ENCODE data around the gene MKLN1. TPM values are rescaled to one million over a fixed set of nuclear protein-coding genes. Genes with fewer than 3 reads are reported as not detected.

MKLN1 gene
- polyA plus RNA-seq, 1 experiment, result 25.6 TPM

GRCh38 chr7:131431289-131431688 is 103.6 kb downstream of the MKLN1 start:
- POLR2A ChIA-PET, result no interaction called here

GRCh38 chr7:131431756-131432155 is 104.1 kb downstream of the MKLN1 start:
- no peak overlapping the region for H3K4me3 ChIP-seq (ENCODE audit: low read depth, low read length)
- TF ChIP-seq CTCF (IDR thresholded peaks at IDR 0.05; ENCODE audit: insufficient read depth, low read depth, low read length), result no peak
- ChIA-PET POLR2A (no interaction called here), CTCF (interaction anchor here (1.3 kb wide), 1 partner anchor 21 kb away, joined by 3 read pairs; no protein-coding TSS in a partner anchor)
- no peaks in the 10 kb centered on the region for H3K27me3 ChIP-seq (ENCODE audit: control insufficient read depth, insufficient read depth, low read length)
- DNase-seq (ENCODE audit: low read depth), result no peak
- peaks cover 4% of the 10 kb centered on the region; the same call in 1 of the 2 replicates for H3K36me3 ChIP-seq (ENCODE audit: control insufficient read depth, insufficient read depth, low read length)

More at GRCh38 chr7:131431289-131431688, 103.6 kb downstream of the MKLN1 start:
- Histone ChIP-seq H3K36me3 (ENCODE audit: control insufficient read depth, insufficient read depth, low read length) (peaks cover 4% of the 10 kb centered on the region; the same call in 1 of the 2 replicates), H3K27me3 (ENCODE audit: control insufficient read depth, insufficient read depth, low read length) (no peaks in the 10 kb centered on the region), H3K4me3 (ENCODE audit: low read depth, low read length) (no peak overlapping the region)
- no peak for DNase-seq (ENCODE audit: low read depth)
- CTCF ChIA-PET, result interaction anchor here (1.3 kb wide), 1 partner anchor 22 kb away, joined by 3 read pairs; no protein-coding TSS in a partner anchor
- TF ChIP-seq CTCF (IDR thresholded peaks at IDR 0.05; ENCODE audit: insufficient read depth, low read depth, low read length), result no peak

- ChIA-PET POLR2A (no interaction called here), CTCF (interaction anchor here (0.7 kb wide), 1 partner anchor 287 kb away, joined by 5 read pairs; no protein-coding TSS in a partner anchor)
- Histone ChIP-seq H3K4me3 (ENCODE audit: low read depth, low read length) (no peak overlapping the region), H3K27me3 (ENCODE audit: control insufficient read depth, insufficient read depth, low read length) (no peaks in the 10 kb centered on the region), H3K36me3 (ENCODE audit: control insufficient read depth, insufficient read depth, low read length) (peaks cover 4% of the 10 kb centered on the region)
- no peak for DNase-seq (ENCODE audit: low read depth)
- no peak for TF ChIP-seq CTCF (IDR thresholded peaks at IDR 0.05; ENCODE audit: insufficient read depth, low read depth, low read length)
Observed at GRCh38 chr7:131436384-131436783, 108.7 kb downstream of the MKLN1 start.

- DNase-seq (ENCODE audit: low read depth), result no peak
- ChIA-PET CTCF (interaction anchor here (0.5 to 0.9 kb wide), 3 partner anchors 13 to 99 kb away, joined by 3 to 6 read pairs (median 4); no protein-coding TSS in a partner anchor), POLR2A (no interaction called here)
- no peak for TF ChIP-seq CTCF (IDR thresholded peaks at IDR 0.05; ENCODE audit: insufficient read depth, low read depth, low read length)
- Histone ChIP-seq H3K36me3 (ENCODE audit: control insufficient read depth, insufficient read depth, low read length) (peaks cover 3% of the 10 kb centered on the region), H3K4me3 (ENCODE audit: low read depth, low read length) (no peak overlapping the region), H3K27me3 (ENCODE audit: control insufficient read depth, insufficient read depth, low read length) (no peaks in the 10 kb centered on the region)
Observed at GRCh38 chr7:131438969-131439368, 111.3 kb downstream of the MKLN1 start.

GRCh38 chr7:131443496-131443895 is 115.8 kb downstream of the MKLN1 start:
- no peak for DNase-seq (ENCODE audit: low read depth)
- POLR2A ChIA-PET, result no interaction called here
- Histone ChIP-seq H3K27me3 (ENCODE audit: control insufficient read depth, insufficient read depth, low read length) (no peaks in the 10 kb centered on the region), H3K4me3 (ENCODE audit: low read depth, low read length) (no peak overlapping the region), H3K36me3 (ENCODE audit: control insufficient read depth, insufficient read depth, low read length) (peaks cover 4% of the 10 kb centered on the region)
- no peak for TF ChIP-seq CTCF (IDR thresholded peaks at IDR 0.05; ENCODE audit: insufficient read depth, low read depth, low read length)
- CTCF ChIA-PET, result no interaction called here
